Breast epithelium (tissue), 4 donors: ENCODE measurements around the gene NACC2. TPM values are rescaled to one million over a fixed set of nuclear protein-coding genes. Genes with fewer than 3 reads are reported as not detected.

Experiments
- DNase-seq, 2 donors: peaks; one replicate each; pipeline ENCODE4 v3.0.0-alpha.2; 2019; ENCODE audit warnings: low spot score in 2 of 2
- H3K27ac ChIP-seq, 2 donors: fragments of 200-600 bp; sonication (generic) in 1 of 2; one replicate each; pipeline ENCODE4 v1.5.1; 2016 to 2019; ENCODE audit warnings: mild to moderate bottlenecking in 1 of 2
- H3K27me3 ChIP-seq, 2 donors: fragments of 200-600 bp; sonication (generic) in 1 of 2; one replicate each; pipeline versions ENCODE4 v1.5.1 to v1.6.0; 2017 to 2019; ENCODE audit warnings: control low read depth in 1 of 2, mild to moderate bottlenecking in 1 of 2
- H3K36me3 ChIP-seq: fragments of 200-600 bp; one replicate; pipeline ENCODE4 v1.5.1; 2019
- H3K4me1 ChIP-seq, 2 donors: fragments of 200-600 bp; sonication (generic); one replicate each; pipeline ENCODE4 v1.5.1; 2016 to 2019; ENCODE audit warnings: control low read depth in 1 of 2
- H3K4me3 ChIP-seq, 3 donors: fragments of 200-600 bp; sonication (generic); 1 replicate in 2 of 3; 2 replicates in 1 of 3; pipeline ENCODE4 v1.5.1; 2016 to 2019; ENCODE audit warnings: mild to moderate bottlenecking in 3 of 3, moderate library complexity in 2 of 3
- H3K9me3 ChIP-seq, 2 donors: fragments of 200-600 bp; sonication (generic) in 1 of 2; one replicate each; pipeline ENCODE4 v1.5.1; 2016 to 2019; ENCODE audit warnings: control low read depth in 1 of 2
- CTCF ChIP-seq, 3 donors: fragments of 450-650 bp; IDR thresholded peaks; one replicate each; pipeline ENCODE4 v1.5.1; 2016 to 2017; ENCODE audit warnings: antibody characterized with exemption in 3 of 3, mild to moderate bottlenecking in 3 of 3, moderate library complexity in 3 of 3
- POLR2A ChIP-seq: fragments of 450-650 bp; IDR thresholded peaks from one replicate; pipeline ENCODE4 v1.6.1; 2016; ENCODE audit warnings: antibody characterized with exemption, mild to moderate bottlenecking, moderate library complexity
- POLR2AphosphoS5 ChIP-seq, 3 donors: sonication (generic); formaldehyde crosslinking; IDR thresholded peaks; one replicate each; pipeline ENCODE4 v1.6.1; 2017; ENCODE audit warnings: antibody characterized with exemption in 3 of 3
- intact Hi-C: fragments of 100-400 bp; cut with DNase I; formaldehyde crosslinking; loops from one replicate; pipeline ENCODE4 v1.15.1; 2023; ENCODE audit warnings: low total_unique reads
- total RNA-seq, 3 donors: library from RNA; depleted of rRNA; stranded (reverse); fragments of >200 nt; gene quantifications; one replicate each; pipeline ENCODE4 v1.1.0, GENCODE V29; 2016

Gene NACC2
- total RNA-seq, 3 donors from 2014 or later, result 14.0 to 24.2 (median 19.3) TPM

- H3K4me1 ChIP-seq, result no peaks in the 10 kb centered on the region
Measured at GRCh38 chr9:136007934-136008692, 87.0 kb downstream of the NACC2 start.

GRCh38 chr9:136007276-136007933 is 87.7 kb downstream of the NACC2 start:
- Histone ChIP-seq H3K4me1 (no peaks in the 10 kb centered on the region), H3K27ac (peak overlapping the region in 1 of 2 donors; percentile 66), H3K4me3 (no peak overlapping the region), H3K9me3 (no peaks in the 10 kb centered on the region), H3K36me3 (no peaks in the 10 kb centered on the region), H3K27me3 (no peaks in the 10 kb centered on the region)
- no peak for DNase-seq
- TF ChIP-seq POLR2AphosphoS5 (IDR thresholded peaks at IDR 0.05), result no peak
- TF ChIP-seq CTCF (IDR thresholded peaks at IDR 0.05), result no peak
- TF ChIP-seq POLR2A, result no peak
- intact Hi-C loops, result no loop called here

More at GRCh38 chr9:136007934-136008692, 87.0 kb downstream of the NACC2 start:
- TF ChIP-seq POLR2AphosphoS5 (IDR thresholded peaks at IDR 0.05) (no peak), POLR2A (no peak), CTCF (IDR thresholded peaks at IDR 0.05) (no peak)
- no peak for DNase-seq
- intact Hi-C loops, result no loop called here
- Histone ChIP-seq H3K27ac (peak overlapping the region in 1 of 2 donors; percentile 66), H3K9me3 (no peaks in the 10 kb centered on the region), H3K27me3 (no peaks in the 10 kb centered on the region), H3K36me3 (no peaks in the 10 kb centered on the region), H3K4me3 (no peak overlapping the region)

- intact Hi-C loops, result no loop called here
- H3K9me3 ChIP-seq, result no peaks in the 10 kb centered on the region
Measured at GRCh38 chr9:136006169-136006568, 88.9 kb downstream of the NACC2 start.

GRCh38 chr9:136004712-136005111 is 90.4 kb downstream of the NACC2 start:
- no peak for TF ChIP-seq POLR2A
- TF ChIP-seq POLR2AphosphoS5 (IDR thresholded peaks at IDR 0.05), result no peak
- TF ChIP-seq CTCF (IDR thresholded peaks at IDR 0.05), result no peak
- Histone ChIP-seq H3K27me3 (no peaks in the 10 kb centered on the region), H3K9me3 (no peaks in the 10 kb centered on the region), H3K4me1 (no peaks in the 10 kb centered on the region), H3K27ac (peak overlapping the region in 1 of 2 donors; percentile 7), H3K4me3 (no peak overlapping the region), H3K36me3 (no peaks in the 10 kb centered on the region)
- DNase-seq, result no peak
- intact Hi-C loops, result loop anchor here (1.0 kb wide), 1 partner anchor 22 kb away; no protein-coding TSS in a partner anchor

More at GRCh38 chr9:136006169-136006568, 88.9 kb downstream of the NACC2 start:
- Histone ChIP-seq H3K36me3 (no peaks in the 10 kb centered on the region), H3K27ac (no peak overlapping the region), H3K4me3 (no peak overlapping the region), H3K27me3 (no peaks in the 10 kb centered on the region), H3K4me1 (no peaks in the 10 kb centered on the region)
- TF ChIP-seq POLR2A (no peak), POLR2AphosphoS5 (IDR thresholded peaks at IDR 0.05) (no peak), CTCF (IDR thresholded peaks at IDR 0.05) (no peak)
- DNase-seq, result no peak

GRCh38 chr9:136004219-136004618 is 90.9 kb downstream of the NACC2 start:
- no peaks in the 10 kb centered on the region for H3K36me3 ChIP-seq
- no peaks in the 10 kb centered on the region for H3K9me3 ChIP-seq
- intact Hi-C loops, result no loop called here
- TF ChIP-seq POLR2AphosphoS5 (IDR thresholded peaks at IDR 0.05) (no peak), POLR2A (no peak), CTCF (IDR thresholded peaks at IDR 0.05) (no peak)
- DNase-seq, result no peak
- no peaks in the 10 kb centered on the region for H3K4me1 ChIP-seq
- no peaks in the 10 kb centered on the region for H3K27me3 ChIP-seq
- peak overlapping the region in 1 of 2 donors; percentile 7 for H3K27ac ChIP-seq
- no peak overlapping the region for H3K4me3 ChIP-seq
